Neural cell (in vitro differentiated cells): ENCODE data around the gene PALMD.

Experiments used
- EP300 ChIP-seq: fragments of 450-650 bp; conservative IDR thresholded peaks from 2 replicates; pipeline ENCODE4 v1.6.1; 2014; ENCODE audit warnings: antibody characterized with exemption, mild to moderate bottlenecking, moderate library complexity; ENCODE audit not compliant: poor library complexity, severe bottlenecking
- EZH2 ChIP-seq: fragments of 200-600, 300-800 bp; shearing (Covaris generic), sonication (generic); IDR thresholded peaks from 2 replicates; pipeline ENCODE4 v1.6.1; 2014; ENCODE audit warnings: antibody characterized with exemption, low read length, borderline replicate concordance, mild to moderate bottlenecking; ENCODE audit not compliant: insufficient read depth, poor library complexity, severe bottlenecking
- MXI1 ChIP-seq: fragments of 450-650 bp; conservative IDR thresholded peaks from 2 replicates; pipeline ENCODE4 v1.6.1; 2014; ENCODE audit warnings: antibody characterized with exemption, mild to moderate bottlenecking; ENCODE audit not compliant: poor library complexity, severe bottlenecking
- POLR2AphosphoS5 ChIP-seq: IDR thresholded peaks from 2 replicates; pipeline ENCODE4 v1.6.1; 2012
- RAD21 ChIP-seq: fragments of 450-650 bp; conservative IDR thresholded peaks from 2 replicates; pipeline ENCODE4 v1.6.1; 2014; ENCODE audit warnings: antibody characterized with exemption, mild to moderate bottlenecking, moderate library complexity
- TAF1 ChIP-seq: IDR thresholded peaks from 2 replicates; pipeline ENCODE4 v1.6.1; 2012; ENCODE audit warnings: low read depth
- TF ChIP-seq, protein P1 (sequence below): fragments of 450-650 bp; IDR thresholded peaks from 2 replicates; pipeline ENCODE4 v1.5.1; 2014; ENCODE audit warnings: antibody characterized with exemption, mild to moderate bottlenecking, moderate library complexity; ENCODE audit not compliant: poor library complexity, severe bottlenecking
- TF ChIP-seq, protein P2 (sequence below): IDR thresholded peaks from 2 replicates; pipeline ENCODE4 v1.6.1; 2012; ENCODE audit warnings: borderline replicate concordance

DNA sequence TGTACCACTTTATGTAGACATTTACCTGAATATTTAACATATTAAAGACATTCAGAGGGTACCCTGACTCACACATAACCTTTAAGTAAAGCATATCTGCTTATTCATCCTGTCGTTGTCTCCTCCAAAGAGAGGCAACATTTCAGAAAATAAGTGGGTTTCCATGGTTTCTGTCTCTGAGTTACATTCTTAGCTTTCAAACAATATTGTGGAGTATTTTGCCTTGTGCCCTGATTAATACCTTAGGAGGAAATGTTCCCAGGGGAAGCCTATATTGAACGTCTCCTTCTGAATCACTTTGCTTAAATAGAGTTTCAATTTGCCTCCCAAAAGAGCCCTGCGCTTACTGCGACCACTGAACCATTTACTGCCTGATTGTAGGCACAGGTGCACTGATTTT, 26.1 kb downstream of the PALMD start:
- no peak for TF ChIP-seq TAF1
- TF ChIP-seq, protein P1, sequence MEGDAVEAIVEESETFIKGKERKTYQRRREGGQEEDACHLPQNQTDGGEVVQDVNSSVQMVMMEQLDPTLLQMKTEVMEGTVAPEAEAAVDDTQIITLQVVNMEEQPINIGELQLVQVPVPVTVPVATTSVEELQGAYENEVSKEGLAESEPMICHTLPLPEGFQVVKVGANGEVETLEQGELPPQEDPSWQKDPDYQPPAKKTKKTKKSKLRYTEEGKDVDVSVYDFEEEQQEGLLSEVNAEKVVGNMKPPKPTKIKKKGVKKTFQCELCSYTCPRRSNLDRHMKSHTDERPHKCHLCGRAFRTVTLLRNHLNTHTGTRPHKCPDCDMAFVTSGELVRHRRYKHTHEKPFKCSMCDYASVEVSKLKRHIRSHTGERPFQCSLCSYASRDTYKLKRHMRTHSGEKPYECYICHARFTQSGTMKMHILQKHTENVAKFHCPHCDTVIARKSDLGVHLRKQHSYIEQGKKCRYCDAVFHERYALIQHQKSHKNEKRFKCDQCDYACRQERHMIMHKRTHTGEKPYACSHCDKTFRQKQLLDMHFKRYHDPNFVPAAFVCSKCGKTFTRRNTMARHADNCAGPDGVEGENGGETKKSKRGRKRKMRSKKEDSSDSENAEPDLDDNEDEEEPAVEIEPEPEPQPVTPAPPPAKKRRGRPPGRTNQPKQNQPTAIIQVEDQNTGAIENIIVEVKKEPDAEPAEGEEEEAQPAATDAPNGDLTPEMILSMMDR, result no peak
- no peak for TF ChIP-seq POLR2AphosphoS5
- TF ChIP-seq, protein P2, sequence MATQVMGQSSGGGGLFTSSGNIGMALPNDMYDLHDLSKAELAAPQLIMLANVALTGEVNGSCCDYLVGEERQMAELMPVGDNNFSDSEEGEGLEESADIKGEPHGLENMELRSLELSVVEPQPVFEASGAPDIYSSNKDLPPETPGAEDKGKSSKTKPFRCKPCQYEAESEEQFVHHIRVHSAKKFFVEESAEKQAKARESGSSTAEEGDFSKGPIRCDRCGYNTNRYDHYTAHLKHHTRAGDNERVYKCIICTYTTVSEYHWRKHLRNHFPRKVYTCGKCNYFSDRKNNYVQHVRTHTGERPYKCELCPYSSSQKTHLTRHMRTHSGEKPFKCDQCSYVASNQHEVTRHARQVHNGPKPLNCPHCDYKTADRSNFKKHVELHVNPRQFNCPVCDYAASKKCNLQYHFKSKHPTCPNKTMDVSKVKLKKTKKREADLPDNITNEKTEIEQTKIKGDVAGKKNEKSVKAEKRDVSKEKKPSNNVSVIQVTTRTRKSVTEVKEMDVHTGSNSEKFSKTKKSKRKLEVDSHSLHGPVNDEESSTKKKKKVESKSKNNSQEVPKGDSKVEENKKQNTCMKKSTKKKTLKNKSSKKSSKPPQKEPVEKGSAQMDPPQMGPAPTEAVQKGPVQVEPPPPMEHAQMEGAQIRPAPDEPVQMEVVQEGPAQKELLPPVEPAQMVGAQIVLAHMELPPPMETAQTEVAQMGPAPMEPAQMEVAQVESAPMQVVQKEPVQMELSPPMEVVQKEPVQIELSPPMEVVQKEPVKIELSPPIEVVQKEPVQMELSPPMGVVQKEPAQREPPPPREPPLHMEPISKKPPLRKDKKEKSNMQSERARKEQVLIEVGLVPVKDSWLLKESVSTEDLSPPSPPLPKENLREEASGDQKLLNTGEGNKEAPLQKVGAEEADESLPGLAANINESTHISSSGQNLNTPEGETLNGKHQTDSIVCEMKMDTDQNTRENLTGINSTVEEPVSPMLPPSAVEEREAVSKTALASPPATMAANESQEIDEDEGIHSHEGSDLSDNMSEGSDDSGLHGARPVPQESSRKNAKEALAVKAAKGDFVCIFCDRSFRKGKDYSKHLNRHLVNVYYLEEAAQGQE, result no peak
- no peak for TF ChIP-seq EZH2
- TF ChIP-seq RAD21, result no peak
- peak; percentile 39 for TF ChIP-seq EP300
- TF ChIP-seq MXI1, result no peak
